Measurements from ENCODE around the gene PIGW.

DNA sequence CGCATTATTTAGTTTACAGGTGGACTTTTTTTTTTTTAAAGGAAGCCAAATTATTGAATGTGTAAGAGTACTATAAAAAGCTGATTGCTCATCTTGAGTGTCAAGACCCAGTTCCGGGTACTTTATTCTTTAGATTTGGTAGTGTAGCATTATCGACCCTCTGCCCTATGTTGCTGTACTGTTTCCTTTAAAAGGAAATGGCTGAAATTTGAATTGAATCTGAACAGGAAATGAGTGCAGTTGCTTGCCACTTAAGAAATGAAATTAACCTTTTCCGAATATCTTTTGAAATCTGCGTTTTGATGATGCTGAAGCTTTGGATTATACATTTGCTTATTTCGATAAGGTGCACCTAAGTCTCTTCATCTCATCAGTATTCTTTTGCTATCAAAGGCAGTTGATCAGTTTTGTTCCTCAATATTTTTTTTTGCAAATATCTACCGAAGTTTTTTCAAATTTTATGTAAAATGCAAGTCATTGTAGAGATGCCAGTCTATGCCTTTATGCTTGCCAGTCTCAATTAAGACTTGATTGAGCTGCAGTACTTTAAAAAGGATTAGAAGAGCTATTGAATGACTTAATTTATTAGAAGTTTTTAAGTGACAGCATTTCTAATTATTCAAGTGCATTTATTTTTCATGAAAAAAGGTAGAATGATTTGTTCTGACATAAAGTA is 11.8 kb downstream of the PIGW start:
- TF ChIP-seq, protein P1, sequence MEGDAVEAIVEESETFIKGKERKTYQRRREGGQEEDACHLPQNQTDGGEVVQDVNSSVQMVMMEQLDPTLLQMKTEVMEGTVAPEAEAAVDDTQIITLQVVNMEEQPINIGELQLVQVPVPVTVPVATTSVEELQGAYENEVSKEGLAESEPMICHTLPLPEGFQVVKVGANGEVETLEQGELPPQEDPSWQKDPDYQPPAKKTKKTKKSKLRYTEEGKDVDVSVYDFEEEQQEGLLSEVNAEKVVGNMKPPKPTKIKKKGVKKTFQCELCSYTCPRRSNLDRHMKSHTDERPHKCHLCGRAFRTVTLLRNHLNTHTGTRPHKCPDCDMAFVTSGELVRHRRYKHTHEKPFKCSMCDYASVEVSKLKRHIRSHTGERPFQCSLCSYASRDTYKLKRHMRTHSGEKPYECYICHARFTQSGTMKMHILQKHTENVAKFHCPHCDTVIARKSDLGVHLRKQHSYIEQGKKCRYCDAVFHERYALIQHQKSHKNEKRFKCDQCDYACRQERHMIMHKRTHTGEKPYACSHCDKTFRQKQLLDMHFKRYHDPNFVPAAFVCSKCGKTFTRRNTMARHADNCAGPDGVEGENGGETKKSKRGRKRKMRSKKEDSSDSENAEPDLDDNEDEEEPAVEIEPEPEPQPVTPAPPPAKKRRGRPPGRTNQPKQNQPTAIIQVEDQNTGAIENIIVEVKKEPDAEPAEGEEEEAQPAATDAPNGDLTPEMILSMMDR (IDR thresholded peaks at IDR 0.05): no peak
- no peak for TF ChIP-seq POLR2A (IDR thresholded peaks at IDR 0.05)

Data from tibial nerve (tissue), 3 donors.